ENCODE results near the gene DCAF8. TPM values are rescaled to one million over a fixed set of nuclear protein-coding genes. Genes with fewer than 3 reads are reported as not detected.

DCAF8 gene
- total and polyA plus RNA-seq, 2 experiments from 2014 or later, result 55.0 to 104 TPM

DNA sequence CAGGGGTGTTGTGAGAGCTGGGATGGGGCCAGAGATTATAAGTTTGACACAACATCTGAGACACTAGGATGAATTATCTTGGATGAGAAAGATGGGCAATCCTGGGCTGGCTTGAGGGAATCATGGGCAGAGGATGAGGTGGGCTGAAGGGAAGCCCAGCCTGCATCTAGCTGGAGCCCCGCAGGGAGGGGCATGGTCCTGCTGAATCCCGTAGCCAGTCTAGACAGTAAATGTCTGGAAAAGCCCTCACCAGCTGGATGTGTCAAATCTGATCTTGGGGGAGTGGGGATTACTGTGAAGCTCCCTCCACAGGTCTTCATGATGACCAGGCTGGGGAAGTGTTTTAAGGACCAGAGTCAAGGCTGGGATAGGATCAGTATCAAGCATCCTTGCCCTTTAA, 75.6 kb downstream of the DCAF8 start (continued):
- TF ChIP-seq REST (IDR thresholded peaks at IDR 0.05; ENCODE audit: unreplicated experiment) (no peak), JUNB (IDR thresholded peaks at IDR 0.05; ENCODE audit: unreplicated experiment) (no peak), ZNF114 (CRISPR knock-in tag; IDR thresholded peaks at IDR 0.05) (no peak), POLR2AphosphoS5 (IDR thresholded peaks at IDR 0.05; ENCODE audit: low read depth) (no peak)

DNA sequence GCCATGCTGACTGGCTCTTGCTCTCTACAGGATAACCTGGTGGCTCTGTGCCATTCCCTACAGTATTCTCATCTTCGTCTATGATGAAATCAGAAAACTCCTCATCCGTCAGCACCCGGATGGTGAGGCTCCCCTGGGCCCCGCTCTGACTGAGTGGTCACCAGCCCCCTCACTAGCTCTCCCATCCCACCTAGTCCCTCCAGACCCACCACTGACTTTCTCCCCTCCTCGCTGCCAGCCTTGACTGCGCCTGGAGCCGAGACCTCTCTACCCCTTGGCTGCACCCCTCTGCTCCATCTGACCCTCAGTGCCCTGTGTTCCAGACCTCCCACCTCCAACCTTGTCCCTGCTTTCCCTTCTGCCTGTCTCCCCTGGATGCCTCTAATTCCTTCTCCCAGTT, 76.1 kb downstream of the DCAF8 start:
- H3K27ac ChIP-seq (ENCODE audit: low read depth), result no peak overlapping the region
- no peak for TF ChIP-seq ZNF331 (CRISPR knock-in tag; IDR thresholded peaks at IDR 0.05; ENCODE audit: low read depth)
- TF ChIP-seq EZH2 (IDR thresholded peaks at IDR 0.05; ENCODE audit: low read depth, unreplicated experiment), result no peak
- TF ChIP-seq JUNB (IDR thresholded peaks at IDR 0.05; ENCODE audit: unreplicated experiment), result no peak
- TF ChIP-seq STAT1 (IDR thresholded peaks at IDR 0.05; ENCODE audit: unreplicated experiment), result no peak
- TF ChIP-seq CREB1 (CRISPR knock-in tag; IDR thresholded peaks at IDR 0.05; ENCODE audit: low read depth), result no peak
- TF ChIP-seq REST (IDR thresholded peaks at IDR 0.05; ENCODE audit: unreplicated experiment), result no peak
- TF ChIP-seq POLR2AphosphoS5 (IDR thresholded peaks at IDR 0.05; ENCODE audit: low read depth), result no peak
- TF ChIP-seq CTCF (conservative IDR thresholded peaks at IDR 0.05; ENCODE audit: low read depth in 2 of 2), result no peak
- TF ChIP-seq, protein P1, sequence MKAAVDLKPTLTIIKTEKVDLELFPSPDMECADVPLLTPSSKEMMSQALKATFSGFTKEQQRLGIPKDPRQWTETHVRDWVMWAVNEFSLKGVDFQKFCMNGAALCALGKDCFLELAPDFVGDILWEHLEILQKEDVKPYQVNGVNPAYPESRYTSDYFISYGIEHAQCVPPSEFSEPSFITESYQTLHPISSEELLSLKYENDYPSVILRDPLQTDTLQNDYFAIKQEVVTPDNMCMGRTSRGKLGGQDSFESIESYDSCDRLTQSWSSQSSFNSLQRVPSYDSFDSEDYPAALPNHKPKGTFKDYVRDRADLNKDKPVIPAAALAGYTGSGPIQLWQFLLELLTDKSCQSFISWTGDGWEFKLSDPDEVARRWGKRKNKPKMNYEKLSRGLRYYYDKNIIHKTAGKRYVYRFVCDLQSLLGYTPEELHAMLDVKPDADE (IDR thresholded peaks at IDR 0.05), result no peak
- Mint-ChIP-seq H3K36me3 (ENCODE audit: low read depth) (no peaks in the 10 kb centered on the region; the same call in 2 of the 3 replicates), H3K9me3 (no peaks in the 10 kb centered on the region), H3K4me1 (peaks cover 13% of the 10 kb centered on the region), H3K4me3 (no peak overlapping the region), H3K27ac (no peak overlapping the region), H3K27me3 (ENCODE audit: insufficient read depth, low read depth, poor library complexity) (peaks cover 2% of the 10 kb centered on the region)
- ATAC-seq (no peak), DNase-seq (ENCODE audit: low spot score) (no peak)
- H2AFZ ChIP-seq, result no peak overlapping the region
- H4K20me1 ChIP-seq (replicated peaks; ENCODE audit: insufficient read depth), result no peaks in the 10 kb centered on the region
- H3K4me1 ChIP-seq (ENCODE audit: insufficient read depth), result peaks cover 20% of the 10 kb centered on the region
- H3K27me3 ChIP-seq (ENCODE audit: insufficient read depth), result no peaks in the 10 kb centered on the region
- H3F3A ChIP-seq (replicated peaks; ENCODE audit: low read depth), result no peaks in the 10 kb centered on the region
- no peaks in the 10 kb centered on the region for H3K36me3 ChIP-seq (ENCODE audit: insufficient read depth)
- H3K9me2 ChIP-seq (ENCODE audit: insufficient read depth), result peaks cover 6% of the 10 kb centered on the region
- no peaks in the 10 kb centered on the region for H3K79me2 ChIP-seq (replicated peaks; ENCODE audit: insufficient read depth)
- no peak overlapping the region for H3K4me3 ChIP-seq
- H3K4me2 ChIP-seq, result no peak overlapping the region

Data from GM23338 (cell line).